Stimulated activated CD8-positive, alpha-beta memory T cell treated with anti-CD3 and anti-CD28 coated beads, Interleukin-4, amount 100 ng/mL, for 1 hour (primary cell): ENCODE measurements around the gene SAMD15.
"Not testable (repeated sequence)": the region's sequence is repeated elsewhere in the genome, so short reads cannot be mapped to it uniquely, and the experiment has no call there.

Experiments
- DNase-seq, 2 donors: peaks; one replicate each; pipeline ENCODE4 v3.0.0-alpha.2; 2020; ENCODE audit warnings: low read depth in 2 of 2, low spot score in 1 of 2

Gene SAMD15

GRCh38 chr14:77376771-77377501, at the start of gene SAMD15, which contains the start of gene TMED8:
Gene SAMD15 (plus strand): TSS chr14:77377379. CDS start chr14:77377419, 40 bp downstream.
Gene TMED8 (minus strand): TSS chr14:77377094. CDS start chr14:77377053, 41 bp downstream.
- peak; percentile 55 to 63 for DNase-seq

DNA sequence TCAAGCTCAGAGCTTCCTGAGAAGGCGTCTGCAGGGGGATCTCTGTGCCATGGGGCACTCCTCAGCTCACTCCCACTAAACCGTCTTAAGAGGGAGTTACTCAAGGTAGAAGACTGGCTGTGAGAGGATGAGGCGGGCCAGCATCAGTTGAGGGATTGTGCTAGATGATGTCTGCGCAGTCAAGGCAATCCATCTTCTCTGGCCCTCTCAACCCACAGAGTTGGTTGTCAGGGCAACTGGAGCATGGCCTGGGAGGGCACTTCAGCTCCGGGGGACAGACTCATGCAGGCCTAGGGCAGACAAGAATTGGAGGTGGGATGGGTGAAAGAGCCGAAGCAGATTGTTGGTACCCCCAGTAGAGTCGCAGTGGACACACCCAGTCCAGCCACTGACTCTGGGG, 47.3 kb upstream of the SAMD15 start:
- no peak for DNase-seq

GRCh38 chr14:77335576-77335975, 41.6 kb upstream of the SAMD15 start:
- no peak for DNase-seq

DNA sequence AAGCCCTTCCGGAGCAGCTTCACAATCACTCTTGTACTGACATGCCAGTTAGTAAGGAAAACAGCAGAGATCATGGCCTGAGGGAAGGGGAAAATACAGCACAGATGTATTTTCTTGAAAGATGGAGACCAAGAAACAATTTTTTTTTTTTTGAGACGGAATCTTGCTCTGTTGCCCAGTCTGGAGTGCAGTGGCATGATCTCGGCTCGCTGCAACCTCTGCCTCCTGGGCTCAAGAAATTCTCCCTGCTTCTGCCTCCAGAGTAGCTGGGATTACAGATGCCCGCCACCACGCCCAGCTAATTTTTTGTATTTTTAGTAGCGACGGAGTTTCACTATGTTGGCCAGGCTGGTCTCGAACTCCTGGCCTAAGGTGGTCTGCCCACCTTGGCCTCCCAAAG, 39.9 kb upstream of the SAMD15 start:
- DNase-seq = not testable (repeated sequence)

GRCh38 chr14:77337880-77338279, 39.3 kb upstream of the SAMD15 start:
- DNase-seq = no peak

DNA sequence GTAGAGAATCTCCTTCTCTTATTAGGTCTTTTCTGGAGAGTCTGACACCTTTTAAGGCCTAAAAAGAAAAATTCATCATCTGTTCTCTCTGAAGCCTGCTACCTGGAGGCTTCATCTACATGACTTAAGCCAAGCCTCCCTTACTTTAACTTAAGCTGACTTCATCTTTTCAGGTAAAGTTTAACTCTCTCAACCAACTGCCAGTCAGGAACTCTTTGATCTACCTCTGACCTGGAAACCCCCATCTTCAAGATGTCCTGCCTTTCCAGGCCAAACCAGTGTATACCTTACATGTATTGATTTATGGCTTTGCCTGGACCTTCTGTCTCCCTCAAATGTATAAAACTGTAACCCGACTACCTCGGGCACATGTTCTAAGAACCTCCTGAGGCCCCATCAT, 38.9 kb upstream of the SAMD15 start:
- DNase-seq = no peak

- DNase-seq = no peak
Observed at GRCh38 chr14:77339407-77339806, 37.8 kb upstream of the SAMD15 start.

- no peak for DNase-seq
Observed at GRCh38 chr14:77340389-77340788, 36.8 kb upstream of the SAMD15 start.

DNA sequence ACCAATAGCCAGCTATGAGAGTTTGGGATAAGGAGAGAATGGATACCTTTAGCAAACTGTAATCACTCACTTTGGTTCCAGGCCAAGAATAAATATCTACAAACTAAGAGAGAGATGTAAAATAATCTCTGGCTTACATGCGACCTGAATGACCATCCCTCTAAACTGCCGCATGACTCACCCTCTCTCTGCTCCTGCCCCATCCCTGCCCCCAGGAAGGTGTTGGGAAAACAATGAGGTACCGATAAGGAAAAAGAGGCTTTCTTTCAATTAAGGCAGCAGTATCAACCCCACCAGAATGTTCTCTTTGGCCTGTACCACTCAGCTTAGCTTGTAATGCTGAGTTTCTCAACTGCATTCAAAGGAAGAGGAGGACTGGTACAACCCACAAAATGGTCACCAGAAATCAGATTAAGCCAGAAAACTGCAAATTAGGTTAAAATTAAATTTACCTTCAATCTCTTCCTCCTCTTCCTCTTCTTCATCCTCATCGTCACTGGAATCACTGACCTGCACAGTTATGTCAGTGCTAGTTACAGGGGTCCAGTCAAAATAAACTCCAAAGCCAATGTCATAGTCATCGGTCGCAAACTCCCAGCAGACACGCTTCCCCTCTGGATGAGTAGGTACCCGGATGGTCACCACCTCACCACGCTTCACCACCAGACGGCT, 34.3 kb upstream of the SAMD15 start:
- no peak for DNase-seq

- no peak for DNase-seq
Observed at GRCh38 chr14:77343662-77344061, 33.5 kb upstream of the SAMD15 start.

GRCh38 chr14:77344377-77344996, 32.7 kb upstream of the SAMD15 start:
- no peak for DNase-seq

DNA sequence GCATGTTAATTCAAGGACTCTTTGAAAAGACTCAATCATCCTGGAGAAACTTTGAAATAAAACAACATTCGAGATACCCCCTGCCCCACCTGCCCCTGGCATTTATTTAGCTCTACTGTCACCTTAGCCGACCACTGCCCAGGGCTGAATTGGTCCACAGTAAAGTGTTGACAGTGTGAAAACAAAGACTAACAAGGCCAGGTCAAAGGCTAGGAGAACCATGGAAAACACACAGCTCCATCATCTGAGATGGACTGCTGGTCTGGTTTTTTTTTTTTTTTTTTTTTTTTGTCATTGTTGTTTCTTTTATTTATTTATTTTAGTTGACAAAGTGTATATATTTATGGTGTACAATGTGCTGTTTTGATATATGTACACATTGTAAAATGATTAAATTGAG, 30.7 kb upstream of the SAMD15 start:
- no peak for DNase-seq

DNA sequence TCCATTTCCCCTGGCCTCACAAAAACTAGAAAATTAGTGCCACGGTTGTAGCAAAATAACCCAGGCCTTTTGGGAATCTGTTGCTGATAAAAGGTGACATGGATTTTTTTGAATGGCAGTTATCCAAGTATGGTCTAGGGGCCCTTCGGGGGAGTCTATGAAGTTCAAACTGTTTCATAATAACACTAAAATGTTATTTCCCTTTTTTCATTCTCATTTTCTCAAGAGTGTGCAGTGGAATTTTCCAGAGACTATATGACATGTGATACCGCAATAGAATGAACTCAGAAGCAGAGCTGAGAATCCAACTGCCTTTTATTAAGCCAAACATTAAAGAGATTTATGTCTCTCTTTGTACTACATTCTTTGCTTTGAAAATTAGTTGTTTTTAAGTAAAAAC, 29.4 kb upstream of the SAMD15 start:
- DNase-seq = no peak

- no peak for DNase-seq
Observed at GRCh38 chr14:77353469-77354141, 23.6 kb upstream of the SAMD15 start.

- no peak for DNase-seq
Observed at GRCh38 chr14:77355811-77356210, 21.4 kb upstream of the SAMD15 start.

DNA sequence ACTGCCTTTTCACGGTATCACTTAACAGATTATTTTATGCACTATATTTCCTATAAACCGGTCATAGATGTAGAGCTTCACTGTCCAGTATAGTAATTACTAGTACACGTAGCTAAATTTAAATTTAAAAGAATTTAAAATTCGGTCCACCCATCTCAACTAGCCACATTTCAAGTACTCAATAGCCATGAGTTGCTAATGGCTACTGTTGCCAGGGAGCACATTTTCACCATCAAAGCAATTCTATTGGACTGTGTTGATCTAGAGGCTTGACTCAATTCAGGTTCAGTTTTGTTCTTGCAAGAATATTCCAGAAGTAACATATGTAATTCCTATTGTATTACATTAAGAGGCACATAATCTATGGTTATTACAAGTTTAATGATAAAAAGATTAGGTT, 20.3 kb upstream of the SAMD15 start:
- no peak for DNase-seq

- no peak for DNase-seq
Observed at GRCh38 chr14:77359626-77360025, 17.6 kb upstream of the SAMD15 start.

DNA sequence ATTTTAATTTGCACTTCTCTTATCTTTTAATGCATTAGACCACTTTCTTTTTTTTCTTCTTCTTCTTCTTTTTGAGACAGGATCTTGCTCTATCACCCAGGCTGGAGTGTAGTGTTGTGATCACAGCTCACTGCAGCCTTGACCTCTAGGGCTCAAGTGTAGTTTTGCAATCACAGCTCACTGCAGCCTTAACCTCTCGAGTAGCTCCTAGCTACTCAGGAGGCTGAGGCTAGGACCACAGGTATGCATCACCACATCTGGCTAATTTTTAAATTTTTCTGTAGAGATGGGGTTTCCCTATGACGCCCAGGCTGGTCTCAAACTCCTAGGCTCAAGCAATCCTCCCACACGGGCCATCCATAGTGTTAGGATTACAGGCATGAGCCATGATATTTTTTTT, 13.0 kb upstream of the SAMD15 start:
- no peak for DNase-seq

GRCh38 chr14:77369285-77369684, 7.9 kb upstream of the SAMD15 start:
- no peak for DNase-seq

DNA sequence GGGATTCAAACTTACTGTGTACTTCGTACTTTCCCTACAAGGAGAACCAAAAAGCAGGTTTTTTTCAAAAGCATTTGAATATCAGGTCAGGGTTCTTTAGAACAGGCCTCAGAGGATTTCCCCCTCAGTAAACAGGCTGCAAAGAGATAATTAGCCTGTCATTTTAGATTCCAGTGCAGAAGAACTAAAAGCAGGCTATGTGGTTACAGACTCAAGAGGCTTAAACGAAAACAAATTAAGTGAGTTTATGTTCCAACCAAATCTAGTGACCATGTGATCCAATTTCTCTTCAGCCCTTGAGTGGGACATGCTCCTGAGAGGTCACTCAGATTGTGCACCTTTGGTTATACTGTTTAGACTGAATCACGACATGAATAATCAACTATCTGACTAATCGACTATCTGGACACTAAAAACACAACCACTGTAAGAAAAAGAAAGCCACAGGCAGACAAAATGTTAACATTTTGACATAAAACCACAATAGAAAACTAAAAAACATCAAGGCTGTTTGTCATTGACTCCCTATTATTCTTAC, 4.8 kb upstream of the SAMD15 start:
- DNase-seq = no peak

GRCh38 chr14:77375164-77375950, 1.8 kb upstream of the SAMD15 start:
- DNase-seq = no peak
